Chondrocyte (in vitro differentiated cells): Measurements from ENCODE around the gene AQP12A. TPM values are rescaled to one million over a fixed set of nuclear protein-coding genes. Genes with fewer than 3 reads are reported as not detected.
"Not testable (repeated sequence)": the region's sequence is repeated elsewhere in the genome, so short reads cannot be mapped to it uniquely, and the experiment has no call there.

Experiments
- DNase-seq: peaks from one replicate; pipeline ENCODE4 v3.0.0; 2021; ENCODE audit warnings: mixed read lengths, low spot score
- H3K27ac Mint-ChIP-seq: one replicate; pipeline ENCODE4 v1.8.0; 2021; ENCODE audit warnings: mild to moderate bottlenecking, moderate library complexity, mixed read lengths; ENCODE audit not compliant: unreplicated experiment
- H3K27me3 Mint-ChIP-seq: 2 replicates; pipeline ENCODE4 v1.8.0; 2021; ENCODE audit warnings: low read depth, mixed read lengths
- H3K36me3 Mint-ChIP-seq: 2 replicates; pipeline ENCODE4 v1.8.0; 2021; ENCODE audit warnings: low read depth, mixed read lengths
- H3K4me1 Mint-ChIP-seq: 2 replicates; pipeline ENCODE4 v1.8.0; 2021; ENCODE audit warnings: low read depth, mild to moderate bottlenecking, mixed read lengths
- H3K4me3 Mint-ChIP-seq: one replicate; pipeline ENCODE4 v1.8.0; 2021; ENCODE audit warnings: mild to moderate bottlenecking, moderate library complexity, mixed read lengths; ENCODE audit not compliant: unreplicated experiment
- H3K9me3 Mint-ChIP-seq: 2 replicates; pipeline ENCODE4 v1.8.0; 2021; ENCODE audit warnings: low read depth, mixed read lengths
- total RNA-seq: library from RNA; stranded (reverse); gene quantifications from 3 replicates; pipeline ENCODE4 v1.2.1, GENCODE V29; 2021
- TF ChIP-seq, protein P1 (sequence below): fragments of 200-600 bp; sonication (generic); IDR thresholded peaks from 2 replicates; pipeline ENCODE4 v1.5.0; 2021; ENCODE audit warnings: antibody characterized with exemption, mild to moderate bottlenecking, moderate library complexity

The AQP12A gene
- total RNA-seq, 1 donor from 2014 or later = not detected

DNA sequence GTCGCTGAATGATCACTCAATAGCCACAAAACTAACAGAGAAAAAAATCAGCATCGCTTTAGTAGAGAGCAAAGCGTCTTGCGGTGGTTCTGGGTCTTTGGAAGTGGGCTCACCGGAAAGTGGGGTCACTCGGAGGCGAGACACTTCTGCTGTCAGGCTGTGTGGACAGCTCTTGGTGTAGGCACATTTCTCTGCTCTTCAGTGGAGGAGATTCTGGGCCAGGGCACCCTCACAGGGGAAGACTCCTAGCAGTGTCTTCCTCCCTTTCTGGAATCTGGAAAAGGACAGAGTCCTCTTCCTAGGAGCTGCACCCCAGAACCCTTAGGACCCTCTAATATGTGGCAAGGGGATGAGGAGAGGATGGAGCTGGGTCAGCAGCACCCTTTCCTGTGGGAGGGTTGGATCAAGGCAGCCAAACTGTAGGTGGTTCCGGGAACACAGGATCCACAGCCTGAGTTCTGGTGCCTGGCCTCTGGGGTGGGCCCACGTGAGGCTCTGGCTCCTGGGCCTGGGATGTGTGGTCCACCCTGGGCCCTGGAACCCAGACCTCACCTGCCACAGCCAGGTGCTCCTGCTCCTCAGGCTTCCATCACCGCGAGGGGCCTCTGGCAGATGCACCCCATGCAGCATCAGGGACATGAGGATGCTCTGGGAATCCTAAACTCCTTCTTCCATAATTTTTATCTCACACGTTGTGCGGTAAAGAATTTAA is 41.3 kb upstream of the AQP12A start:
- H3K4me1 Mint-ChIP-seq = no peaks in the 10 kb centered on the region
- TF ChIP-seq, protein P1, sequence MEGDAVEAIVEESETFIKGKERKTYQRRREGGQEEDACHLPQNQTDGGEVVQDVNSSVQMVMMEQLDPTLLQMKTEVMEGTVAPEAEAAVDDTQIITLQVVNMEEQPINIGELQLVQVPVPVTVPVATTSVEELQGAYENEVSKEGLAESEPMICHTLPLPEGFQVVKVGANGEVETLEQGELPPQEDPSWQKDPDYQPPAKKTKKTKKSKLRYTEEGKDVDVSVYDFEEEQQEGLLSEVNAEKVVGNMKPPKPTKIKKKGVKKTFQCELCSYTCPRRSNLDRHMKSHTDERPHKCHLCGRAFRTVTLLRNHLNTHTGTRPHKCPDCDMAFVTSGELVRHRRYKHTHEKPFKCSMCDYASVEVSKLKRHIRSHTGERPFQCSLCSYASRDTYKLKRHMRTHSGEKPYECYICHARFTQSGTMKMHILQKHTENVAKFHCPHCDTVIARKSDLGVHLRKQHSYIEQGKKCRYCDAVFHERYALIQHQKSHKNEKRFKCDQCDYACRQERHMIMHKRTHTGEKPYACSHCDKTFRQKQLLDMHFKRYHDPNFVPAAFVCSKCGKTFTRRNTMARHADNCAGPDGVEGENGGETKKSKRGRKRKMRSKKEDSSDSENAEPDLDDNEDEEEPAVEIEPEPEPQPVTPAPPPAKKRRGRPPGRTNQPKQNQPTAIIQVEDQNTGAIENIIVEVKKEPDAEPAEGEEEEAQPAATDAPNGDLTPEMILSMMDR = no peak
- H3K27me3 Mint-ChIP-seq = peaks cover 71% of the 10 kb centered on the region
- DNase-seq = no peak
- H3K4me3 Mint-ChIP-seq = no peak overlapping the region
- no peak overlapping the region for H3K27ac Mint-ChIP-seq
- no peaks in the 10 kb centered on the region for H3K36me3 Mint-ChIP-seq
- H3K9me3 Mint-ChIP-seq = peaks cover 2% of the 10 kb centered on the region

DNA sequence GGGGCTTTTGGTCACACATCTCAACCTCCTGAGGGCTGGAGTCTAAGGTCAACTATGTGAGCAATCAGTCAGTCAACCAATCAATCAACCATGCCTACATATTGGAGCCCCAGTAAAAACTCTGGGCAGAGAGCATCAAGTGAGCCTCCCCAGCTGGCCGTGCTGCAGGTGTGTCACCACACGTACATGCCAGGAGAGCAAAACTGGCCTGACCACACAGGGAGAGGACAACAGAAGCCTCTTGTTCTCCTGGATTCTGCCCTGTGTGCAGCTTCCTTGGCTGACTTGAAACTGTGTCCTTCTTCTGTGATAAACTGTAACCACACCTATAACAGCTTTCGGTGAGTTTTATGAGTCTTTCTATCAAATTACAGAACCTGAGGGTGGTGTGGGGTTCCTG is 40.5 kb upstream of the AQP12A start:
- no peak overlapping the region for H3K27ac Mint-ChIP-seq
- no peak for DNase-seq
- TF ChIP-seq, protein P1 = no peak
- no peaks in the 10 kb centered on the region for H3K36me3 Mint-ChIP-seq
- H3K4me3 Mint-ChIP-seq = no peak overlapping the region
- no peaks in the 10 kb centered on the region for H3K4me1 Mint-ChIP-seq
- peaks cover 2% of the 10 kb centered on the region for H3K9me3 Mint-ChIP-seq
- peaks cover 66% of the 10 kb centered on the region for H3K27me3 Mint-ChIP-seq

GRCh38 chr2:240655931-240656886 is 35.5 kb upstream of the AQP12A start:
- Mint-ChIP-seq H3K4me3 (no peak overlapping the region), H3K4me1 (no peaks in the 10 kb centered on the region), H3K36me3 (no peaks in the 10 kb centered on the region), H3K27ac (no peak overlapping the region), H3K27me3 (peaks cover 65% of the 10 kb centered on the region), H3K9me3 (peaks cover 2% of the 10 kb centered on the region)
- DNase-seq = no peak
- TF ChIP-seq, protein P1 = no peak

GRCh38 chr2:240659883-240660282 is 31.8 kb upstream of the AQP12A start:
- H3K27ac Mint-ChIP-seq, H3K4me3 Mint-ChIP-seq, DNase-seq, H3K36me3 Mint-ChIP-seq, H3K9me3 Mint-ChIP-seq, H3K4me1 Mint-ChIP-seq: not testable (repeated sequence)
- peaks cover 48% of the 10 kb centered on the region for H3K27me3 Mint-ChIP-seq

- TF ChIP-seq, protein P1 = no peak
- peaks cover 16% of the 10 kb centered on the region for H3K9me3 Mint-ChIP-seq
- peaks cover 3% of the 10 kb centered on the region for H3K36me3 Mint-ChIP-seq
- H3K27ac Mint-ChIP-seq = no peak overlapping the region
- peaks cover 4% of the 10 kb centered on the region for H3K4me1 Mint-ChIP-seq
- H3K4me3 Mint-ChIP-seq = no peak overlapping the region
- DNase-seq = no peak
- H3K27me3 Mint-ChIP-seq = peaks cover 52% of the 10 kb centered on the region
Measured at GRCh38 chr2:240662681-240663080, 29.0 kb upstream of the AQP12A start.
